ENCODE measurements around the gene ZNF593.

The ZNF593 gene

DNA sequence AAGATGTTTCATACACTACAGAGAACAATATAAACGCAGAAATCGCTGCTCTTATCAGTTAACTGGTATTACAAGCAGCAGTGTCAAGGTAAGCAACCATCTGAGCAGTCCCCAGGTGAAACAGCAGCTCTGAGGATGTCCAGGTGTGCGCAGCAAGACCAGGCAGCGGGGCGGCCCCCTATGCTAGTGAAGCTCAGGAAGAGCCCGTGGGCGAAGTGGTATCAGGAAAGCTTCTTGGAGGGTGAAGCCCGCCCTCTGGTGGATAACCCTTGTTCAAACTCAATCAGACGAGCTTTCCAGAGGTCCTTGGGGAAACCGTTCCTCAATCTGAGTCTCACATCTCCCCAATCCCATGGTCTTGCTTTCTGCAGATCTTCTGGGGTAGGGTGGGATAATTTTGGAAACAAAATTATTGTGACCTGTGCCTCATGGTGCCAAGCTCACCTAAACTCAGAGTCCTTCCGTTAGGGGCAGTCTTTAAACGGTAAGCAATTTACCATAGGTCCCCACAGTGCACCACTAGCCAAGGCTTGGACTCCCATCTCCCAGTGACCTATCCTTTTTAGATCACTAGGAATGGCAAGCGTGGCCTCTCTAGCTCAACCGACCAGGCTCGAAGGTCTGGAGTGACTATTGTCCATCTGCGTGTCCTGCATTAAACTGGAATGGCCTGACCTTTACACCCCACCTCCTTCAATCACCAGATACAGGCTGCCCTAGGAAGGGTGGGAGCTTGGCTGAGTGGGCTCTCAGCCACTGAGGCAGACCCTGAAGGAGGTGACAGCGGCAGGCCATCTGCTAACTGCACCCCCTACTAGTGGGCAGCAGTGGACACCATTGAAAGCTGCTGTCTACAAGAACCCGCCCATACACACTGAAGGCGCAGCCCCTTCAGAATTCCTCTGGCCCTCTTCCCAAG is 24.4 kb upstream of the ZNF593 start:
- DNase-seq: peak; percentile 61

DNA sequence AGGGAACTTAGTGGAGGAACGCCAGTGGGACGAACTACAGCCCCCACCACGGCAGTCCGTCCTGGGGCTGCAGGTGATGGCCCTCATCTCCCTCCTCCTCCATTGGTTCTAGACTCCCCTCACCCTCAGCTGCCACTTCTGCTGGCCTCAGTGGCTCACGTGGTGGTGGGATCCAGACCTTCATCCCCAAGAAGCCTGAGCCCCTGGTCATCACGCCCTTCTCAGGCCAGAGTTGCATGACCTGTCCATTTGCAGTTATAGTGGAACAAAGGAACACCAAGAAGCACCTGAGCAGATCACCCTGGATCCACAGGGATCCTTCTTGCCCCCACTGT is 23.8 kb upstream of the ZNF593 start:
- DNase-seq: no peak

DNA sequence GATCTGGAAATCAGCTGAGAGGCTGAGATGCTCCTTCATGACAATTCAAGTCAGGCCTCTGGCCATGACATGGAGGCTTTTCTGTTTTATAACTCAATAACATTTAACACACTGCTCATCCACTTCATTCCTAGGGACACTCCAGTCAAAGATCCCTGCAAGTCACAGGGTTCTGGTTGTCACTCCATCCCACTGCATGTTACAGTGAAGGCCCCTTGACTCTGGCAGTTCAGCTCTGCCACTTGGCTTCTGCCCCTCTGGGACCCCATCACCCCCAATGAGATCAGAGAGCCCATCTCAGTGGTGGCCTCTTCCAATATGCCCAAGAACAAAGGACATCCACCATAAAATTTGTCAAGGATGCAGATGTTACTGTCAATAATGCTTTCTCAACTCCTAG is 20.8 kb upstream of the ZNF593 start:
- DNase-seq: no peak

GRCh38 chr1:26153966-26154532 is 15.7 kb upstream of the ZNF593 start:
- DNase-seq: no peak

GRCh38 chr1:26154750-26155149 is 15.0 kb upstream of the ZNF593 start:
- no peak for DNase-seq

DNA sequence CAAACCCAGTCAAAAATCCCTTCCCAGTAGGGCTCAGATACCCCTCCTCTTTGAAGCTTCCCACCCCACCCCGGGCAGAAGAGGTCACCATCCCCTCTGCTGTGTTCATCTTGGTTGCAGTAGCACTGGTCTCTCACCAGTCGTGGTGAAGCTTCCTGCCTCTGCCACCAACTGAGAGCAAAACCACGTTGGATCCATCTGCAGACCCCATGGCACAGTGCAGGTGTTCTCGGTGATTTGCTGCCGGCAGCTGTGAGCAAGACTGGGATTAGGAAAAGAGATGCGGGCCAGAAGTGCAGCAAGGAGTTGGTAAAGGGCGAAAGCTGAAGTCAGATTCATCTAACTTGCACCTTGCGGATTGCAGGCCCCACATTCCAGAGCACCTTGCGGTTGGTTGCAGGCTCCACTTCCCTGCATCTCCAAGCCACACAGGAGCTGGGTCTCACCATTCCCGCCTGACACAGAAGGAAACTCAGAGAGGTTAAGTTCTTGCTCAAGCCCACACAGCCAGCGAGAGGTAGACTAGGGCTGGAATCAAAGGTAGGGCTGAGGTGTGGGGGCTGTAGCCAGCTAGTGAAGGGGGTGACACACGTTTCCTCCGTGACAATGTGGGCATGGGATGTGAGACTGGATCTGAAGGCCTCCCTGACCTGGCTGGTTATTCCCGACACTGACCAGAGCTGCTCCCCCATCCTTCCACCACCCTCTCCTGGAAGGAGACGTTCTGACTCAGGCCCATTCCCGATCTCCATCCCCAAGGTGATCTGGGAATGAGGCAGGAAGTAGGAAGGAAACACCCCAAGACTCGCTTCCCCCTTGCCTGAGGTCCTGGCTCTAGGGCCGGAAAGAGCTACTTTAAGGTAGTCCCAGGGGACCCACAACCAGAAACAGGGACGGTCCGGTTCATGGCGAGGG is 14.1 kb upstream of the ZNF593 start:
- no peak for DNase-seq

- DNase-seq: no peak
These were observed 13.2 kb upstream of the ZNF593 start for GRCh38 chr1:26156285-26157038.

- DNase-seq: no peak
These were observed 11.3 kb upstream of the ZNF593 start for GRCh38 chr1:26158271-26158907.

- no peak for DNase-seq
These were observed 10.6 kb upstream of the ZNF593 start, which contains the start of gene FAM110D for GRCh38 chr1:26158908-26159742. FAM110D (plus strand) TSS chr1:26159079; CDS start chr1:26161292, 2,213 bp downstream.

- DNase-seq: no peak
These were observed 10.0 kb upstream of the ZNF593 start for GRCh38 chr1:26159743-26160039.

- DNase-seq: no peak
These were observed 8.9 kb upstream of the ZNF593 start for GRCh38 chr1:26160527-26161414.

GRCh38 chr1:26161415-26162219 is 8.1 kb upstream of the ZNF593 start:
- DNase-seq: peak; percentile 92

- no peak for DNase-seq
These were observed 7.4 kb upstream of the ZNF593 start for GRCh38 chr1:26162220-26162709.

GRCh38 chr1:26163684-26164035 is 6.0 kb upstream of the ZNF593 start:
- DNase-seq: no peak

- peak; percentile 78 for DNase-seq
These were observed 5.5 kb upstream of the ZNF593 start for GRCh38 chr1:26164036-26164860.

DNA sequence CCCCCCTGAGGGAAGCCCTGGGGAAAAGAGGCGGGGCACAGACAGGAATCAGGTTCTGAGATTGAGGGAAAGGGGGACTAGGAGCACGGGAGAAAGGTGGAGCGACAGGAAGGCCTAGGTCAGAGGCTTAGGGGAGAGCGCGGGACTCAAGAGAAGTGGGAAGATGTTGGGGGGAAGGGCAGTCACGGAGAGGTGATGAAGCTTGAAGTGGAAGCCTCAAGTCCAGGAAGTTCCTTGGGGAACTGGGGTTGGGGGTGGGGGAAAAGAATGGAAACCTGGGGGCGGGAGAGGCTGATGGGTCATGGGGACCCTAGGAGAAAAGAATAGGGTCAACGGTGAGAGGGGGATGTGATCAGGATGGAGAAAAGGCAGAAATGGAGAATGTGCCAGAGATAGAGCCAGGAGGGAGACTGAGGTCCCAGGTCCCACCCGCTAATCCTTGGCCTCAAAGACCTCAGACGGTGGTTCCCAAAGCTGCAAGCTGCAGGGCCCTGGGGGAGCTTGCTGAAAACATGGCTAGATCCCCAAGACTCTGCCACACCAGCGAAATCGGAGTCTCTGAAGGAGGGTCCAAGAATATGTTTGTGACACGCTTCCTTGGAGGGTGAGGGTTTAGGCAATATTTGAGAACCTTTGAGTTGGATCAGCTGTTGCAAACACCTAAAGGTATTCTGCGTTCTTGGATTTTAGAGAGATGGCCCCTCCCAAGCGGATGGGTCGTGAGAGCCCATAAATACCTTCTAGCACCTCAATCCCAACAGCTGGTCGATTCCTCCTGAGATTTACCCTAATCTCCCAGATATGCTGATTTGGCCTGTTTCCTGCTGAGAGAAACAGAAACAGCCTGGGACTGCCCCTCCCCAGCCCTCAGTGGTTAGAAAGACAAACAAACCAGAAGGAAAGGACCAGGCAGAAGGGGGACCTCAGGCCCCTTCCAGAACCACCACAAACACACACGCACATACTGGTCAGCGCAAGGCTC is 4.6 kb upstream of the ZNF593 start:
- DNase-seq: no peak
